Measurements from ENCODE around the gene EIF5A. TPM values are rescaled to one million over a fixed set of nuclear protein-coding genes. Genes with fewer than 3 reads are reported as not detected.

The EIF5A gene
- total and polyA plus RNA-seq, 8 donors = 86.9 to 438 (median 163) TPM

DNA sequence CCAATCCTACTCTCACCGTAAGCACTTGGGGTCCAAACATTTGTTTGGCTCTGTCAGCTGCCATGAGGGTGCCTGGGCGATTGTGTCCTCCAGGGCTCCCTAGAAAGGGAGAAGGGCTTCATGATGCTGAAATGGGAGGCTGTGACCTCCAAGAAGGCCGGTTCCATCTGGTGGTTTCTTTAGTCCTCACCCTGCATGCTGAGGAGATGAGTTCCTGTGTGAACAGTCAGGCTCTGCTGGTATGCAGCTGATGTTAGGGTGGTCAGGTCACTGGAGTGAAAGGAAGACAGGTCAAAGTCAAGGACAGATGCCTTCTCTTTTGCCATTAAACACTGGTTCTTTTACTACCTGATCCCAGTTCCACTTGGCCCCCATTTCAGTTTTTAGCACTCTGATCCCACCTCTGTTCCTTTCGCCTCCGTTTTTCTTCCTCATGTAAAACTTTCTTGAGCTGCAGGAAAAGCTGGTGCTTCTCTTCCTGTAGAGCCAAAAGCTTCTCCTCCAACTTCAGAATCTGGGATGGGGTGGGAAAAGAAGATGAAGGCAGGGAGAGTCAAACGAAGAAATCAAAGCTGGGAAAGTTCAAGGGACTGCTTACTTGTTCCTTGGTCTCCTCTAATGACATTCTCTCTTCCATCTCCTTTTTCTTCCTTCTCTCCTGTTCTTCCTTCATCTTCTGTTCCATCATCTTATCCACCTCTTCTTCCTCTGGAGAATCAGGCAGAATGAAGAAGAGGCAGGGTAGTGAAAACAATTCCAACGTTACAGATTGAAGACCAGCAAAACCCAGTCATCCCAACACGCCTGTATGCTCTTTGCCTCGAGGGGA is 6.7 kb downstream of the EIF5A start:
- H3K27ac ChIP-seq = peak overlapping the region; percentile 94 to 100 (median 97)

DNA sequence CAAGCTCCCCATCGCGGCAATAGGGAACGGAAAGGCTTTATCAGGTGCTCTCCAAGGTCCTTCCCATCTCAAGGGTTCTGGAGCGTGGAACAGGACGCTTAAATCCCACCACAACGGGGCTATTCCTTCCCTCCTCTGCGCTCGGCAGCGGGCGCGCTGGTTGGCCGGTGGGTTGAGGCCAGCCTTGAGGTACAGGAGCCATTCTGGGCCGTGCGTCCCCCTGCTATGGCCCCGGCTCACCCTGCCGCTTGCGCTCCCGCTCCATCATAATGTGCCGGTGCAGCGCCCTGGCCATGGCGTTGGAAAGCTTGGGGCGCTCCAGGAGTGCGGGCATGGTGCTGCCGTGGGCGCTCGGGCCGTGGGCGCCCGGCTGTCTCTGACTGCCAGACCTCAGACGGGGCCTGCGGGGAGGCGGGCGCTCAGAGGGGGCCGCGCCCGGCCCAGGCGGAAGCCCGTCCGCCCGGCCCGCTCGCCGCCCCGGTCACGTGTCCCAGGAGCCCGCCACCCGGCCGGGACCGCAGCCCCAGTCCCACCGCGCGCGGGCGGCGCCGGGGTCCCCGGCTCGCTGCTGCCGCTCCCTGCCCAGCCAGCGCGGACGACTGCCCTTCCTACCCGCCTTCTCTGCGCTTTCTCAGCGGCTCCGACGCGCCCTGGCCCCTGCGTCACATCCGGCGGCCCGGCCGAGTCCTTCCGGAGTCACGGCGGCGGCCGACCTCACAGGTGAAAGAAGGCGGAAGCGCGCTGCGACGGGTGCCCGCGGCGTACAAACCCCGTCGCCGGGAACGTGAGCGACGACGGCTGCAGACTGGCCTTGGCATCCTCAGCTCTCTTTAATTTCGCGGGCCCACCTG is 7.5 kb downstream of the EIF5A start, which contains the start of gene GPS2:
TSS of gene GPS2 (minus strand) at position 642 of the 851 bp plus-strand sequence. CDS start at position 334, 308 bp downstream.
- intact Hi-C loops (cut with DNase I; ENCODE audit: low total_unique reads) = no loop called here
- peaks cover 59 to 83% (median 72%) of the 10 kb centered on the region in 4 donors for H3K36me3 ChIP-seq

More for the DNA sequence above, 6.7 kb downstream of the EIF5A start:
- DNase-seq = no peak
- Histone ChIP-seq H3K4me3 (peak overlapping the region; percentile 83 to 99 (median 94)), H3K4me1 (peaks cover 46 to 68% (median 61%) of the 10 kb centered on the region in 4 donors), H3K9me3 (no peaks in the 10 kb centered on the region), H3K36me3 (peaks cover 62 to 82% (median 74%) of the 10 kb centered on the region in 4 donors), H3K27me3 (no peaks in the 10 kb centered on the region)
- no peak for TF ChIP-seq EP300 (IDR thresholded peaks at IDR 0.05)
- TF ChIP-seq POLR2AphosphoS5 (IDR thresholded peaks at IDR 0.05) = no peak
- TF ChIP-seq, protein P1, sequence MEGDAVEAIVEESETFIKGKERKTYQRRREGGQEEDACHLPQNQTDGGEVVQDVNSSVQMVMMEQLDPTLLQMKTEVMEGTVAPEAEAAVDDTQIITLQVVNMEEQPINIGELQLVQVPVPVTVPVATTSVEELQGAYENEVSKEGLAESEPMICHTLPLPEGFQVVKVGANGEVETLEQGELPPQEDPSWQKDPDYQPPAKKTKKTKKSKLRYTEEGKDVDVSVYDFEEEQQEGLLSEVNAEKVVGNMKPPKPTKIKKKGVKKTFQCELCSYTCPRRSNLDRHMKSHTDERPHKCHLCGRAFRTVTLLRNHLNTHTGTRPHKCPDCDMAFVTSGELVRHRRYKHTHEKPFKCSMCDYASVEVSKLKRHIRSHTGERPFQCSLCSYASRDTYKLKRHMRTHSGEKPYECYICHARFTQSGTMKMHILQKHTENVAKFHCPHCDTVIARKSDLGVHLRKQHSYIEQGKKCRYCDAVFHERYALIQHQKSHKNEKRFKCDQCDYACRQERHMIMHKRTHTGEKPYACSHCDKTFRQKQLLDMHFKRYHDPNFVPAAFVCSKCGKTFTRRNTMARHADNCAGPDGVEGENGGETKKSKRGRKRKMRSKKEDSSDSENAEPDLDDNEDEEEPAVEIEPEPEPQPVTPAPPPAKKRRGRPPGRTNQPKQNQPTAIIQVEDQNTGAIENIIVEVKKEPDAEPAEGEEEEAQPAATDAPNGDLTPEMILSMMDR (IDR thresholded peaks at IDR 0.05) = no peak
- no peak for TF ChIP-seq POLR2A (IDR thresholded peaks at IDR 0.05)
- 42 to 49% (median 46%) methylated on average over 9 of the region's 9 CpGs for WGBS, 5 donors
- intact Hi-C loops (cut with DNase I; ENCODE audit: low total_unique reads) = no loop called here

DNA sequence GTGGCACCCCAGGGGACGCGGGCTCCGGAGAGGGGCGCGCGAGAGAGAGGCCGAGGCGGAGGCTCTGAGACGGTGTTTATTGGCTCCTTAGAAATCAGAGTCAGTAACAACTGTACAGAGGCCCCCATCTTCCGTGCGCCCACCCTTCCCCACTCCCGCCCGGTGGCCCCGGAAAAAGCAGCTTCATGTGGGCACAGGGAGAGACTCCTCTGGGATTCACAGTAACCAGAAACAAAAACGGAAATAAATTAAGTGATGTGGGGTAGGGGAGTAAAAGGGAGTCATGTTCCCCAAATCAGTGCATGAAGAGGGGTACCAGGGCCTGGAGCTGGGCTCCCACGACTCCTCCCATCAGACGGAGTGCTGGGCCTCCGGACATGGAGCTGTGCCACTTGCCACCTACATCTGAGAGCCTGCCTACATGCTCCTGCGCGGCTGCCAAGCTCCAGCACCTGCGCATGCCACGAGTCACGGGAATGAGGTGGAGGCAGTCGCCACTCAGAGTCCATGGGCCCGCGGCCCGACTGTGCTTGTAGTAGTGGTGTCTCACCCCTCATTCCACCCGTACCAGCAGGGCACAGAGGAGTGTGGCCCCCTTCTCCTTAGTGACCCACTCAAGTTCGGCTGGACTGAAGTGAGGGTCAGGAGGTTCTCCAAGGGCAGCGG is 8.3 kb downstream of the EIF5A start:
- Histone ChIP-seq H3K4me3 (peak overlapping the region; percentile 83 to 99 (median 94)), H3K36me3 (peaks cover 56 to 83% (median 72%) of the 10 kb centered on the region in 4 donors), H3K27me3 (no peaks in the 10 kb centered on the region), H3K27ac (peak overlapping the region; percentile 94 to 100 (median 97)), H3K4me1 (peaks cover 32 to 52% (median 45%) of the 10 kb centered on the region in 4 donors), H3K9me3 (no peaks in the 10 kb centered on the region)
- TF ChIP-seq POLR2AphosphoS5 (IDR thresholded peaks at IDR 0.05) (no peak), EP300 (IDR thresholded peaks at IDR 0.05) (no peak), POLR2A (IDR thresholded peaks at IDR 0.05) (no peak)
- TF ChIP-seq, protein P1 (IDR thresholded peaks at IDR 0.05) = no peak
- DNase-seq = peak; percentile 25 to 77
- intact Hi-C loops (cut with DNase I; ENCODE audit: low total_unique reads) = no loop called here
- WGBS, 5 donors = 25 to 38% (median 27%) methylated on average over 20 to 30 of the region's 30 CpGs

More for the DNA sequence above, 7.5 kb downstream of the EIF5A start, which contains the start of gene GPS2:
- H3K27ac ChIP-seq = peak within 1 kb of the TSS; percentile 94 to 100 (median 97)
- 0 to 3% (median 1%) methylated on average over 18 to 95 of the region's 95 CpGs for WGBS, 5 donors
- H3K4me3 ChIP-seq = peak within 1 kb of the TSS; percentile 83 to 99 (median 94)
- DNase-seq = peak; percentile 97 to 98
- H3K27me3 ChIP-seq = no peaks in the 10 kb centered on the region
- H3K9me3 ChIP-seq = no peaks in the 10 kb centered on the region
- peaks cover 38 to 60% (median 53%) of the 10 kb centered on the region in 4 donors for H3K4me1 ChIP-seq
- TF ChIP-seq, protein P1 (IDR thresholded peaks at IDR 0.05) = no peak
- TF ChIP-seq POLR2A (IDR thresholded peaks at IDR 0.05) (peak in 1 of 4 donors; percentile 27), POLR2AphosphoS5 (IDR thresholded peaks at IDR 0.05) (peak; percentile 94 to 99 (median 95)), EP300 (IDR thresholded peaks at IDR 0.05) (no peak)
